ENCODE data around the gene DOK1.

The DOK1 gene

DNA sequence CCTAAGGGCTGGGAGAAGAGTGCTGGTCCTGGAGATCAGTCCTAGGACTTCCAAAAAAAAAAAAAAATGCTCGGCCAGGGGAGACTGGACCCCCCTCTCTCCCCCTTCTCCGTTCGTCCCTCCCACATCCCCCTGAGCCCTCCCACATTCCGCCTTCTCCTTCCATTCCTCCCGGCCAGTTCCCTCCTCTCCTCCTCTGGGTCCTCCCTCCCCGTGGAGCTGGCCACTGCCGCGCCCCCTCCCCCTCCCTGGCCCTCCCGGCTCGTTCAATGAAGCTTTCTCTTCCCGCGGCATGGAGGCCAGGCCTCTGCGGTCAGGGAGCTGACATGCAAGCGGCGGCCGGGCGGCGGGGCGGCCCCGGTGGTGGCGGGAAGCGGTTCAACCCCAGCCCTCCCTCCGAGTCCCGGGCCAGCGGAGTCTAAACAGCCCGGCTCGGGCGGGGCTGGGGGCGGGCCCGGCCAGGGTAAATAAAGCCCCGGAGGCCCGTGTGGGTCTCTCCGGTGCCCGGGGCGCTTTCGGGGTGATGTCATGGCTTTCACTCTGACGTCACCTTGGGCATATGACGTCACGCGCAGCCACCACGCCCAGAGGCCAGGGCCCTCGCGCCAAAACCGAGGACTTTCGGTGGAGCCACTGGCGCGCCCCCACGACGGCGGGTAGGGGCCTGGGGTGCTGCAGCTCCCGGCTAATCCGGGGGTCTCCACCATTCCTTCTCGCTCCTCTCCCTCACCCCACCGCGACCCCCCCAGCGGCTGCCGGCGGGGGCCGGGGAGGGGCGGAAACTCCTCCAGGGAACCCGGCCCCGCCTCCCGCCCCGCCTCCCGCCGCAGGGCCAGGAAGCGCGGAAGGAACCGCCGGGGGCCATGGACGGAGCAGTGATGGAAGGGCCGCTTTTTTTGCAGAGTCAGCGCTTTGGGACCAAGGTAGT lies at the start of gene DOK1, which contains the start of gene LOXL3:
TSS of gene DOK1 (plus strand) at position 829 of the 928 bp plus-strand sequence. CDS start at position 864, 35 bp downstream.
TSS of gene LOXL3 (minus strand) at position 51 of the 928 bp plus-strand sequence. CDS start 1,308 bp downstream, outside the sequence.
- Mint-ChIP-seq H3K9me3 (no peaks in the 10 kb centered on the region), H3K27ac (peak within 1 kb of the TSS; percentile 92), H3K27me3 (peaks cover 9 to 24% of the 10 kb centered on the region in 2 donors), H3K4me3 (peak within 1 kb of the TSS; percentile 94), H3K36me3 (peaks cover 22 to 44% of the 10 kb centered on the region in 2 donors), H3K4me1 (peaks cover 22 to 51% of the 10 kb centered on the region in 2 donors)
- DNase-seq (peak; percentile 77), ATAC-seq (replicated peaks) (peak; percentile 76 to 84)

DNA sequence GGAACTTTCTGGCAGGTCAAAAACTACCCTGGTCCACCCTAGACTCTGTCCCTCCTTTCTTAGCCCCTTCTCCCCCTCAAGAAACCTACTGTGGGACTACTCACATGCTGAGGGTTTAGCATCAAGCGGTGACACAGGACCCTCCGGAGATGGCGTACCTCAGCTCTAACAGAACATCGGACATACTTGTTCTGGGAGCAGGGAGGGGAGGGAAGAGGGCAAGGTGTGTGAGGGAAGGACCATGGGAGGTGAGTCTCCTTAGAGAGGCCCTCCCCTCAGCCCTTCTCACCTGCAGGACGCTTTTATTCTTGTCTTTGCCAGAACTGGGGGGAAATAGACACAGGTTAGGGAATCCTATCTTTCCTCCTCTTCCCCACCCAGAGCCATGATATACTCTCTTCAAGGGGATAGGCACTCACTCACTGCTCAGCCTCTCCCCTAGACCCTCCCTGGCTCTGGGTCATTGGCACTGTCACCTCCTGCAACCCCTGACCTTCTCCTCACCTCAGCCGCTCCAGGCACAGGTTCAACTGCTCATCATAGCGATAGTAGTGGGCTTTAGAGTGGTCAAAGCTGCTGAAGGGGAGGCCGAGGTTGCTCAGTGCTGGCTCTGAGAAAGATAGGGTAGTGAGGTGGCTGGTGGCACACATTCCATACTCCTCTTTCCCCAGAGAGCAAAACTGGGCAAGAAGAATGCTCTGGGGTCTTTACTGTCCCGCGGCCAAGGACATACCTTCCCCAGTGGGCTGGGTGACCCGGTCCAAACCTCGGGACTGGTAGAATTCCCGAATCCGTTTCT lies 48.9 kb upstream of the DOK1 start:
- no peak for ATAC-seq (replicated peaks)
- Mint-ChIP-seq H3K36me3 (peaks cover 38 to 39% of the 10 kb centered on the region in 2 donors), H3K4me3 (peak overlapping the region; percentile 71 to 98), H3K9me3 (no peaks in the 10 kb centered on the region), H3K27me3 (peaks cover 41 to 49% of the 10 kb centered on the region in 2 donors), H3K4me1 (peaks cover 49 to 76% of the 10 kb centered on the region in 2 donors), H3K27ac (no peak overlapping the region)
- DNase-seq, result no peak

DNA sequence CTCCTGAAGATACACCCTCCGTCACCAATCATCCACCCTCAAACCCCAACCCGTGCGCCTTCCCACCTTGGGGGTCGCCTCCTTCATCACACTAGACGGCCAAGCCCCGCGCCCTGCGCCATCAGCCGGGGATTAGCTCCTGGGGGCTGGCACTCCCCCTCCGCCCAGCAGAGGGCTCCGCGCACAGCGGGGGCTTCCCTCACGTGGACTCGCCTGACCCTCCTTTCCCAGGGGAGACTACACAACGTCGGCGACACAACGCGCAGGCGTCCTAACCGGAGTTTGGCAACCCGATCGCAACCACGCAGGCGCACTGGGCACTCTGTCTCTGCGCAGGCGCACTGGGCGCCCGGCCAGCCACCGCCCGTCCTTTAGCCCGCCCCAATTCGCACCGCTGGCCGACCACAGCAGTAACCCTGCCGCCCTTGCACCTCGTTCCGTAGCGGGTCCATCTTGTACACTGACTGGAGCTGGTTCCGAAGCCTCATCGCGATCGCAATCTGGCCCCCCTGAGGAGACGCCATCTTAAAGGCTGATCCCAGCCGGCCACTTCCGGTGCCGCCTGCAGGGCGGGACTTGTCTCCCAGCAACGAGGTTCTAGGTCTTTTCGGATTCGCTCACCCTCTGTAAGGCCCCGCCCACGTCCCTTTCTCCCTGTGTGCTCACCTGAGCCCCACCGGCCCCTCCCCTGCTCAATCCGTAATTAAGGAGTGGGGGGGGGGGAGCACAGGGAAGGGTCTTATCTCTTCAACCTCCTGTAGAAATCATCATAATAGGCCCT lies 47.2 kb upstream of the DOK1 start, which contains the start of gene PCGF1:
TSS of gene PCGF1 (minus strand) at position 551 of the 781 bp plus-strand sequence. CDS start at position 524, 27 bp downstream.
- Mint-ChIP-seq H3K36me3 (peaks cover 35 to 38% of the 10 kb centered on the region in 2 donors), H3K4me1 (peaks cover 43 to 65% of the 10 kb centered on the region in 2 donors), H3K27ac (peak within 1 kb of the TSS; percentile 100), H3K9me3 (no peaks in the 10 kb centered on the region), H3K27me3 (peaks cover 38 to 49% of the 10 kb centered on the region in 2 donors), H3K4me3 (peak within 1 kb of the TSS; percentile 98 to 99)
- ATAC-seq (replicated peaks), result peak; percentile 92
- peak; percentile 97 for DNase-seq

DNA sequence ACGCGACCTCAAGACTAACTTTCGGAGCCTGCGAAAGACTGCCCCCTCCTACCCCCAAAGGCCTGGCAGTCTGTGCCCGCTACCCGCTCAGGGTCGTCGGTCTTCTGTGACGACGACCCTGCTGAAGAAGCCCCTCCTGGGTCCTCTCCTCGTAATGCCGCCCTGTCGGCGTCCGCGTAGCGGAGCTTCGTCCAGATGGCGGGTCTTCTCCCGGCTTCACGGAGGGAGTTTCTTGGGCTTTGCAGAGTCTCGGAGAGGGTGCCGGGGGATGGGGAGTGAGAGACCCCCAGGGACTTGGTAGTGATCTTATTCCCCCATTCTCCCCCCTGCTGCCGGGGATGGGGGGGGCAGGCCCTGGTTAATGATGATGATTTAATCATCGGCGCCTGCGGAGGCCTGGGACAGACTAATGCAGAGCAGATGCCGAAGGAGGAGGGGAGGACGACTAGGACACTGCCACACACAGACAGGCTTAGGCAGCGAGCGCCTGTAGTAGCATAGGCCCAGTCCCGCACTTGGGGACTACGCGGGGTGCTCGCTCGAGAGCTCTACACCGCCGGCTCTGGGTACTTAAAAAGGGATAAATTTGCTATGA lies 46.5 kb upstream of the DOK1 start:
- H3K27ac Mint-ChIP-seq, result peak overlapping the region; percentile 100
- ATAC-seq (replicated peaks), result peak; percentile 15 to 30
- no peaks in the 10 kb centered on the region for H3K9me3 Mint-ChIP-seq
- peaks cover 35 to 38% of the 10 kb centered on the region in 2 donors for H3K36me3 Mint-ChIP-seq
- DNase-seq, result no peak
- H3K4me3 Mint-ChIP-seq, result peak overlapping the region; percentile 98 to 99
- peaks cover 40 to 58% of the 10 kb centered on the region in 2 donors for H3K4me1 Mint-ChIP-seq
- H3K27me3 Mint-ChIP-seq, result peaks cover 40 to 49% of the 10 kb centered on the region in 2 donors

DNA sequence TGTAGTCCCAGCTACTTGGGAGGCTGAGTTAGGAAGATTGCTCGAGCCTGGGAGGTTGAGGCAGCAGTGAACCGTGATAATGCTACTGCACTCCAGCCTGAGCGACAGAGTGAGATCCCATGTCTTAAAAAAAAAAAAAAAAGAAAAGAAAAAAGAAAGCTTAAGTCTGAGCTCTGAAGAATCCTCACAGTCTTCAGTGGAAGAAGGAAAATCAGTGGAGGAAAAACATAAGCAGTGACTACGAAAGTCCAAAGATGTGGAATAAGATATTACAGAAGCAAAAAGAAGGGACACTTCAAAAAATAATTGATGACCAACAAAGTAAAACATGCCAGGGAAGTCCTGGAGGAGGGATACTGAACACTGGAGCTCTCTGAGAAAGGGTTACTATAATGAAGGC lies 44.2 kb upstream of the DOK1 start:
- ATAC-seq (replicated peaks), result no peak
- no peak overlapping the region for H3K27ac Mint-ChIP-seq

DNA sequence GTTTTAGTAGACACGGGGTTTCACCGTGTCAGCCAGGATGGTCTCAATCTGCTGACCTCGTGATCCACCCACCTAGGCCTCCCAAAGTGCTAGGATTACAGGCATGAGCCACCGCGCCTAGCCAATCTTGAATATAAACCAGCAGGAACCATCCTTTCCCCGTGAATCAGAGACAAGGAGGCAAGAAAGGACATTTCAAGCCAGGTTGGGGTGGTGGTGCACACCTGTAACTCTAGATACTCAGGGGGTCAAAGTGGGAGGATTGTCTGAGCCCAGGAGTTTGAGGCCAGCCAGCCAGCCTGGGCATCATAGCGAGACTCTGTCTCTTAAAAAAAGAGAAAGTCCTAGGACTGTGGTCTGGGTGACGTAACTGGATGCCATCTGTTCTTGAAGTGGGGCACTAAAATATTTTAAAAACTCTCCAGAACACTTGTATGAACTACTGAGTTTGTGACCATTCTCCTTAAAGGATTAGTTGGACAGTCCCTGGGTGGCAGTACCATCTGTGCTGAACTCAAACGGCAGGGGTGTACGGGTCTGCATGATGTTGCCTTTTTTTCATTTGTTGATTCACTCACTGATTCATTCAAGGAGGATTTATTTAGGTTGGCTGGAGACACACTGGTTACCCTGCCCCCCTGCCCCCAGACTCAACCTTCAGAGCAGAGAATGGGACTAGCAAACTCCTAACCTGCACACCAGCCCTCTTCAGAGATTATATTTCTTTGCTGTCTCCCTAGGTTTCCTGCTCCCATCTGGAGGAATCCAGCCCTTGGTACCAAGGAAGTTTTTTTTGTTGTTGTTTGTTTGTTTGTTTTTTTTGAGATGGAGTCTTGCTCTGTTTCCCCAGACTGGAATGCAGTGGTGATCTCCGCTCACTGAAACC lies 43.2 kb upstream of the DOK1 start:
- H3K4me1 Mint-ChIP-seq, result peaks cover 25 to 42% of the 10 kb centered on the region in 2 donors
- H3K4me3 Mint-ChIP-seq, result no peak overlapping the region
- no peak for ATAC-seq (replicated peaks)
- peaks cover 0 to under 1% of the 10 kb centered on the region in 2 donors for H3K9me3 Mint-ChIP-seq
- H3K27me3 Mint-ChIP-seq, result peaks cover 44 to 65% of the 10 kb centered on the region in 2 donors
- H3K27ac Mint-ChIP-seq, result no peak overlapping the region
- DNase-seq, result no peak
- peaks cover 12 to 18% of the 10 kb centered on the region in 2 donors for H3K36me3 Mint-ChIP-seq

More for the DNA sequence above, 44.2 kb upstream of the DOK1 start:
- Mint-ChIP-seq H3K4me3 (peak overlapping the region in 1 of 2 donors; percentile 23), H3K27me3 (peaks cover 35 to 55% of the 10 kb centered on the region in 2 donors), H3K36me3 (peaks cover 19 to 23% of the 10 kb centered on the region in 2 donors), H3K9me3 (no peaks in the 10 kb centered on the region), H3K4me1 (peaks cover 26 to 40% of the 10 kb centered on the region in 2 donors)
- no peak for DNase-seq

DNA sequence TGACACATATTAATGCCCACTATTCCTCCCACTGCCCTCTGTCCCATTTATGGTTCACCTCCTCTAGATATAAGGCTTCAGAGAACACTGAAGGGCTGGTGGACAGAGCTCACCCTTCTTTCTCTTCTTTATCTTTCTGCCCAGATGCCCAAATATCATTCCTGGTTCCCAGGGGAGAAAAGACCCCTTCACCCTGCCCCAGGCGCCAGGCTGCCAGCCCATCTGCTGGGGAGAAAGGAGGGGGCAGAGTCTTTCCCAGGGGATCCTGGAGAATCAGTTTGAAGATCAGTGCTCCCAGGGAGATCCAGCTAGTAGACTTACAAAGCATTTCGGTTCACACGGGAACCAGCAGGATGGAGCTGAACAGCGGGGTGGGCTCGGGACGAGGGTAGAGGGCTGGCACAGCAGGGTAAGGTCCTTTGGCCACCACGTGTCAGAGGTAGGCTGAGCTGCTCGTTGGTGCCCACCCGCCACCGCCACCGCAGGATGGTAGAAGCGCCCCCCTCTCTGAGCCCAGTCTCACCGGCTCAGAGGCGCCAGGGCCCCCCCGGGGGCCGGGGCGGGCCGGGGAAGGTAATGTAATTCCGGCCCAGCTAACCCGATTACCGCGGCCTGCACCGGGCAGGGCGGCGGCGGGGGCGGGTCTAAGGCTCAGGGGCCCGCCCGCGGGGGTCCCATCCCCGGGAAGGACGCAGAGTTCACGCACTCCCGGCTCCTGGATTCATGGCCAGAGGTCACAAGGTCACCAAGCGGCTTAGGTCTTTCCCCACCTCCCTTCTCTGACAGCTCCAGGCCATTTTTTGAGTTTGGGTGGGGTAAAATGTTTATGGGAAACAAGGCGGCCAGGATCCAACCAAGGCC lies 41.5 kb upstream of the DOK1 start:
- Mint-ChIP-seq H3K4me3 (peak overlapping the region; percentile 56 to 63), H3K27ac (peak overlapping the region; percentile 62), H3K9me3 (peaks cover 3 to 4% of the 10 kb centered on the region in 2 donors), H3K36me3 (peaks cover 6 to 15% of the 10 kb centered on the region in 2 donors), H3K27me3 (peaks cover 61 to 82% of the 10 kb centered on the region in 2 donors), H3K4me1 (peaks cover 22 to 36% of the 10 kb centered on the region in 2 donors)
- ATAC-seq (replicated peaks) (no peak), DNase-seq (no peak)

DNA sequence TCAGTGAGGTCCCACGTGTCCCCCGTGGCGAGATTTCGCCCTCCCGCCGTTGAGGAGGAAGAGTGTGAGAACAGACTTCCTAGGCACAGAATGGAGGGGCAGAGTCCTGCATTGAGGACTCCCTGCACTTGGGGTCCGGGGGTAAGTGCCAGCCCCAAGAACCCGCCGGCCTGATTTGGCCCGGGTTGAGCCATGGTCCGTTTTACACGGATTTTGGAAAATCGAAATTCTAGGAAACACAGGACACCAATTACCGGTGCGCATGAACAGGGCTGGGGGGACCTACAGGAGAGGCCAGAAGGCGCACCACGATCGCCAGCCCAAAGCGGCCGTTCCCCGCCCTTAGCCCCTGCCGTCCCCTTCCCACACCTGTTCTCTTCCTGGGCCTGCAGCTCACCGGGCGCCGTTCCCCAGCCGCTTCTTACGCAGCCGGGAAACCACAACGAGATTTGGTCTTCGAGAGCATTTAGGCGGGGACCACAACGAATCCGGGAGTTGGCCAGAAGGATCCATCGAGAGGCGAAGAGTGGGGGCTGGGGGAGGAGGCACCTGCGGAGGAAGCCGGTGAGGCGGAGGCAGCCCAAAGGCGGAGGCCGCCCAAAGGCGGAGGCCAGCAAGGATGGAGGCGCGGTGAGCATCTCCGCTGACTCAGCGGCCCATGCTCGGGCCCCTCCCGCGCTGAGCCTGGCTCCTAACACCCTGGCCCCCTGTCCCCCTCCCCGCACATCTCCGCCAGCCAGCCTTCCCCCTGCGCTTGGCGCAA lies 40.7 kb upstream of the DOK1 start:
- DNase-seq, result no peak
- H3K4me1 Mint-ChIP-seq, result peaks cover 16 to 28% of the 10 kb centered on the region in 2 donors
- peak in 1 of 2 donors; percentile 18 for ATAC-seq (replicated peaks)

DNA sequence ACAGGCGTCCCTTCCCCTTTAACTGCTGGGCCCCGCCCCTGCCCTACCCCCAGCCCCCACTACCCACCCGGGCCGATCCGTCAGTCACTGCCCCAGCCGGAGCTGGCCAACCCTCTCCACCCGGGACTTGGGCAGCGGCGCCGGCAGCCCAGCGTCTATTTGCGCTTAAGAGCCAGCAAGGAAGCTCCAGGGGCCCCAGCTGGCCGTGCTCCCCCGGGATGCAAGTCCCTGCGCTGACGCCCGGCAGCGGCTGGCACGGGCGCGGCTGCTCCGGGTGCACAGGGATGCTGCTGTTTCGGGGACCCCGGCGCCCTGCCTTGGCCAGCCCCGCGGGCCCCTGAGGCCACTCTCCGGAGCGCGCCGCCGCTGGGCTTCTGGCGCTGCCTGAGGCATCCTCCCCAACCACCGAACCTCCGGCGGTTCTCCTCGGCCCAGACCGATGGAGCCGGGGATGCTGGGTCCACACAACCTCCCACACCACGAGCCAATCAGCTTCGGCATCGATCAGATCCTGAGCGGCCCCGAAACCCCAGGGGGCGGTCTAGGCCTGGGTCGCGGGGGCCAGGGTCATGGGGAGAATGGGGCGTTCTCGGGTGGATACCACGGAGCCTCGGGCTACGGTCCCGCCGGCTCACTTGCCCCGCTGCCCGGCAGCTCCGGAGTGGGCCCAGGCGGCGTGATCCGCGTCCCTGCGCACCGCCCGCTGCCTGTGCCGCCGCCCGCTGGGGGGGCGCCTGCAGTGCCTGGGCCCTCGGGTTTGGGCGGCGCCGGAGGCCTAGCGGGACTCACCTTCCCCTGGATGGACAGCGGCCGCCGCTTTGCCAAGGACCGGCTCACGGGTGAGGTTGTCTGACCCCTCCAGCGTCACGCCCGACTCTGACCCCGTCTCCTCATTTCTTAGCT lies 39.9 kb upstream of the DOK1 start, which contains the start of gene TLX2:
TSS of gene TLX2 (plus strand) at position 83 of the 903 bp plus-strand sequence. CDS start at position 440, 357 bp downstream.
- DNase-seq, result no peak
- Mint-ChIP-seq H3K27me3 (peaks cover 76 to 95% of the 10 kb centered on the region in 2 donors), H3K27ac (peak within 1 kb of the TSS; percentile 79), H3K4me1 (peaks cover 16 to 26% of the 10 kb centered on the region in 2 donors), H3K36me3 (peaks cover 6 to 19% of the 10 kb centered on the region in 2 donors), H3K9me3 (peaks cover 3 to 4% of the 10 kb centered on the region in 2 donors), H3K4me3 (peak within 1 kb of the TSS; percentile 71 to 80)
- peak; percentile 15 to 28 for ATAC-seq (replicated peaks)

More for the DNA sequence above, 40.7 kb upstream of the DOK1 start:
- peak overlapping the region; percentile 56 to 63 for H3K4me3 Mint-ChIP-seq
- peaks cover 3 to 4% of the 10 kb centered on the region in 2 donors for H3K9me3 Mint-ChIP-seq
- H3K36me3 Mint-ChIP-seq, result peaks cover 6 to 16% of the 10 kb centered on the region in 2 donors
- peaks cover 69 to 90% of the 10 kb centered on the region in 2 donors for H3K27me3 Mint-ChIP-seq
- H3K27ac Mint-ChIP-seq, result peak overlapping the region; percentile 47

All from stimulated activated naive B cell treated with anti-CD40 and anti-IgM and Interleukin-4, amounts not matched to agents 10 μg/mL and 1 μg/mL and 100 μg/mL, for 72 hours (primary cell).